Measurements from ENCODE around the gene EIF3F.

DNA sequence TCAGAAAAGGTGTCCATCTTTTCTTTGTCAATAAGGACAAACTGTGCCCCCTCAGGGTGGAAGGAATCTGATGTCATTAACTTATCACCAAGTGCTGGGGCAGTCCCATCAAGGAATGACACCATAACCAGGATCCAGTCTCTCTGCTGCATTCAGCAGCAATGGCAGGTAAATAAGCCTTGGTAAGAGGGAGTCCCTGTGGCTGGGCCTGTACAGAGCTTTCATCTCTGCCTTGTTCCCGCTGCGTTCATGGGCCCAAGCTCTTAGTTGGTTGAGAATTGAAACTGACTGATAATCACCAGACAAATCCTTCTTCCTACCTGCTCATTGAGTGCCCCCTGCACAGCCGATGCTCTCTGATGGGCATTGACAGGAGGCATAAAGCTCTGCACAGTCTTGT, 22.7 kb downstream of the EIF3F start:
- TF ChIP-seq, protein P1, sequence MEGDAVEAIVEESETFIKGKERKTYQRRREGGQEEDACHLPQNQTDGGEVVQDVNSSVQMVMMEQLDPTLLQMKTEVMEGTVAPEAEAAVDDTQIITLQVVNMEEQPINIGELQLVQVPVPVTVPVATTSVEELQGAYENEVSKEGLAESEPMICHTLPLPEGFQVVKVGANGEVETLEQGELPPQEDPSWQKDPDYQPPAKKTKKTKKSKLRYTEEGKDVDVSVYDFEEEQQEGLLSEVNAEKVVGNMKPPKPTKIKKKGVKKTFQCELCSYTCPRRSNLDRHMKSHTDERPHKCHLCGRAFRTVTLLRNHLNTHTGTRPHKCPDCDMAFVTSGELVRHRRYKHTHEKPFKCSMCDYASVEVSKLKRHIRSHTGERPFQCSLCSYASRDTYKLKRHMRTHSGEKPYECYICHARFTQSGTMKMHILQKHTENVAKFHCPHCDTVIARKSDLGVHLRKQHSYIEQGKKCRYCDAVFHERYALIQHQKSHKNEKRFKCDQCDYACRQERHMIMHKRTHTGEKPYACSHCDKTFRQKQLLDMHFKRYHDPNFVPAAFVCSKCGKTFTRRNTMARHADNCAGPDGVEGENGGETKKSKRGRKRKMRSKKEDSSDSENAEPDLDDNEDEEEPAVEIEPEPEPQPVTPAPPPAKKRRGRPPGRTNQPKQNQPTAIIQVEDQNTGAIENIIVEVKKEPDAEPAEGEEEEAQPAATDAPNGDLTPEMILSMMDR (IDR thresholded peaks at IDR 0.05), result no peak
- TF ChIP-seq POLR2AphosphoS5 (IDR thresholded peaks at IDR 0.05), result no peak
- TF ChIP-seq POLR2A (IDR thresholded peaks at IDR 0.05), result no peak

Data from stomach (tissue), 4 donors.